Type B pancreatic cell (in vitro differentiated cells): ENCODE data around the gene JUND. TPM values are rescaled to one million over a fixed set of nuclear protein-coding genes. Genes with fewer than 3 reads are reported as not detected.

Experiments
- DNase-seq: peaks from one replicate; pipeline ENCODE4 v3.0.0; 2021; ENCODE audit warnings: mixed read lengths; ENCODE audit not compliant: unreplicated experiment; ENCODE audit errors: extremely low spot score
- H3K27ac Mint-ChIP-seq: 2 replicates; pipeline ENCODE4 v1.8.0; 2021; ENCODE audit warnings: mild to moderate bottlenecking, mixed read lengths
- H3K27me3 Mint-ChIP-seq: 2 replicates; pipeline ENCODE4 v1.8.0; 2021; ENCODE audit warnings: mixed read lengths
- H3K36me3 Mint-ChIP-seq: 2 replicates; pipeline ENCODE4 v1.8.0; 2021; ENCODE audit warnings: mixed read lengths
- H3K4me1 Mint-ChIP-seq: one replicate; pipeline ENCODE4 v1.8.0; 2021; ENCODE audit warnings: mixed read lengths; ENCODE audit not compliant: unreplicated experiment
- H3K4me3 Mint-ChIP-seq: 2 replicates; pipeline ENCODE4 v1.8.0; 2021; ENCODE audit warnings: mild to moderate bottlenecking, mixed read lengths
- H3K9me3 Mint-ChIP-seq: 2 replicates; pipeline ENCODE4 v1.8.0; 2021; ENCODE audit warnings: mixed read lengths
- total RNA-seq: library from RNA; stranded (reverse); gene quantifications from 2 replicates; pipeline ENCODE4 v1.2.1, GENCODE V29; 2021; ENCODE audit warnings: low replicate concordance
- TF ChIP-seq, protein P1 (sequence below): fragments of 200-600 bp; sonication (generic); conservative IDR thresholded peaks from 2 replicates; pipeline ENCODE4 v1.5.0; 2021; ENCODE audit warnings: antibody characterized with exemption, mild to moderate bottlenecking

JUND gene
- total RNA-seq, 1 donor from 2014 or later: 126 TPM

DNA sequence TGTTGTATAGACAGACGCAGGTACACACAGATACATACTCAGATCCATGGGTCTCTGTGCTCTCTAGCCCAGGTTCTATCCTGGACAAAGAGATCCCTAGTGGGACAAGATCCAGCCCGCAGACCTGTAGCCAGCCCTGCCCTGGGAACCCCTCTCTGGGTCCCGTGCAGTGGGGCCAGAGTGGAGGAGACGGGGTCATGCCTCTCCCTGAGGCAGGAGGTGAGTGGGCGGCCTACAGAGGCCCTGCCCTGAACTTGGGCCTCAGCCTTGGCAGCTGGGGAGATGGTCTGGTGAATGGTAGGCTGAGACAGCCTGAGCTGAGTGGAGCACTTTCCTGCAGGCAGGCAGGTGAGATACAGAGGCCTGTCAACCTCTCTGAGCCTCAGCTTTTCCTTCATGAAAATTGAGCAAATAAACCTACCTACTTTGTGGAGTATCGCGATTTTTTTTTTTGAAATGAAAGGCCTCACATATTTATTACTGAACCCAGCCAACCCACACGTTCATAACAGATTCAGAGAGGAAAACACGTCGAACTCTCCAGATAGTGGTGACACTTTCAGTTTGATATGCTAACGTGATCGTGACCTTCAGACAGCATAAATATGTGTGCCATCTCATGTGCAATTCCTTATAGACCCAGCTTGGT is 3.4 kb upstream of the JUND start:
- peaks cover 35% of the 10 kb centered on the region for H3K4me1 Mint-ChIP-seq
- peaks cover under 1% of the 10 kb centered on the region for H3K36me3 Mint-ChIP-seq
- TF ChIP-seq, protein P1, sequence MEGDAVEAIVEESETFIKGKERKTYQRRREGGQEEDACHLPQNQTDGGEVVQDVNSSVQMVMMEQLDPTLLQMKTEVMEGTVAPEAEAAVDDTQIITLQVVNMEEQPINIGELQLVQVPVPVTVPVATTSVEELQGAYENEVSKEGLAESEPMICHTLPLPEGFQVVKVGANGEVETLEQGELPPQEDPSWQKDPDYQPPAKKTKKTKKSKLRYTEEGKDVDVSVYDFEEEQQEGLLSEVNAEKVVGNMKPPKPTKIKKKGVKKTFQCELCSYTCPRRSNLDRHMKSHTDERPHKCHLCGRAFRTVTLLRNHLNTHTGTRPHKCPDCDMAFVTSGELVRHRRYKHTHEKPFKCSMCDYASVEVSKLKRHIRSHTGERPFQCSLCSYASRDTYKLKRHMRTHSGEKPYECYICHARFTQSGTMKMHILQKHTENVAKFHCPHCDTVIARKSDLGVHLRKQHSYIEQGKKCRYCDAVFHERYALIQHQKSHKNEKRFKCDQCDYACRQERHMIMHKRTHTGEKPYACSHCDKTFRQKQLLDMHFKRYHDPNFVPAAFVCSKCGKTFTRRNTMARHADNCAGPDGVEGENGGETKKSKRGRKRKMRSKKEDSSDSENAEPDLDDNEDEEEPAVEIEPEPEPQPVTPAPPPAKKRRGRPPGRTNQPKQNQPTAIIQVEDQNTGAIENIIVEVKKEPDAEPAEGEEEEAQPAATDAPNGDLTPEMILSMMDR: no peak
- no peaks in the 10 kb centered on the region for H3K9me3 Mint-ChIP-seq
- peaks cover 1% of the 10 kb centered on the region for H3K27me3 Mint-ChIP-seq
- H3K27ac Mint-ChIP-seq: peak overlapping the region; percentile 83
- H3K4me3 Mint-ChIP-seq: peak overlapping the region; percentile 51
- DNase-seq: no peak

DNA sequence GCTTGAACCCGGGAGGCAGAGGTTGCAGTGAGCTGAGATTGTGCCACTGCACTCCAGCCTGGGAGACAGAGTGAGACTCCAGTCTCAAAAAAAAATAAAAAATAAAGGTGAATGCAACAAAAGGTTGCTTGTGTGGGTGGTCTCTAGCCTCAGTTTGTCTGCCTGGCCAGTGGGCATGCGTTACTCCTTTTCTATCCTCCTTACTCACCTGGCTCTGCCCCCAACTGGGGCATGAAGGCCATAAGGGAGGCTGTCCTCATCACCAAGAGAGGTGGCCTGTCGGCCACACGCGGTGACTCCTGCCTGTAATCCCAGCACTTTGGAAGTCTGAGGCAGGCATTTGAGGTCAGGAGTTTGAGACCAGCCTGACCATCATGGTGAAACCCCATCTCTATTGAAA is 1.9 kb upstream of the JUND start:
- no peaks in the 10 kb centered on the region for H3K9me3 Mint-ChIP-seq
- no peak overlapping the region for H3K4me3 Mint-ChIP-seq
- TF ChIP-seq, protein P1: no peak
- H3K27me3 Mint-ChIP-seq: peaks cover 6% of the 10 kb centered on the region
- H3K27ac Mint-ChIP-seq: no peak overlapping the region
- peaks cover 38% of the 10 kb centered on the region for H3K4me1 Mint-ChIP-seq
- DNase-seq: no peak
- peaks cover 8% of the 10 kb centered on the region for H3K36me3 Mint-ChIP-seq

DNA sequence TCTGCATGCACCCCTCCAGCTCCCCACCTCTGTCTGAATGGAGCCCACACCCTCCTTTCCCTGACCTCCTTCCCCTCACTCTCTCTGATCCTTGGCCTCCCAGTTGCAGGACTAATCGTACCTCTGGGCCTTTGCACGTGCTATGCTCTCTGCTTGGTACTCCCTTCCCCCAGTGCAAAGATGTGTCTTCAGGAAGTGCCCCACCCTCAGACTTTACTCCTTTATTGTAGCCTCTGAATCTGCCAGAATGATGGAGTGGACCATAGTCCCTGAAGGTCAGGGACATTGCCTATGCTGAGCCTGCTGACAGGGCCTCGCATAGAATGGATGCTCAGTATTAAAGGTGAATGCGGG is 1.3 kb upstream of the JUND start:
- Mint-ChIP-seq H3K27ac (peak overlapping the region; percentile 96), H3K9me3 (no peaks in the 10 kb centered on the region), H3K36me3 (peaks cover 8% of the 10 kb centered on the region), H3K4me1 (peaks cover 38% of the 10 kb centered on the region), H3K4me3 (peak overlapping the region; percentile 84), H3K27me3 (peaks cover 6% of the 10 kb centered on the region)
- DNase-seq: no peak
- TF ChIP-seq, protein P1: no peak

- TF ChIP-seq, protein P1: peak; percentile 43
- H3K4me3 Mint-ChIP-seq: peak overlapping the region; percentile 84
- DNase-seq: no peak
- peaks cover 8% of the 10 kb centered on the region for H3K36me3 Mint-ChIP-seq
- H3K27me3 Mint-ChIP-seq: peaks cover 6% of the 10 kb centered on the region
- H3K9me3 Mint-ChIP-seq: no peaks in the 10 kb centered on the region
- H3K4me1 Mint-ChIP-seq: peaks cover 37% of the 10 kb centered on the region
- H3K27ac Mint-ChIP-seq: peak overlapping the region; percentile 96
These were observed 782 bp upstream of the JUND start for GRCh38 chr19:18282021-18282787.

DNA sequence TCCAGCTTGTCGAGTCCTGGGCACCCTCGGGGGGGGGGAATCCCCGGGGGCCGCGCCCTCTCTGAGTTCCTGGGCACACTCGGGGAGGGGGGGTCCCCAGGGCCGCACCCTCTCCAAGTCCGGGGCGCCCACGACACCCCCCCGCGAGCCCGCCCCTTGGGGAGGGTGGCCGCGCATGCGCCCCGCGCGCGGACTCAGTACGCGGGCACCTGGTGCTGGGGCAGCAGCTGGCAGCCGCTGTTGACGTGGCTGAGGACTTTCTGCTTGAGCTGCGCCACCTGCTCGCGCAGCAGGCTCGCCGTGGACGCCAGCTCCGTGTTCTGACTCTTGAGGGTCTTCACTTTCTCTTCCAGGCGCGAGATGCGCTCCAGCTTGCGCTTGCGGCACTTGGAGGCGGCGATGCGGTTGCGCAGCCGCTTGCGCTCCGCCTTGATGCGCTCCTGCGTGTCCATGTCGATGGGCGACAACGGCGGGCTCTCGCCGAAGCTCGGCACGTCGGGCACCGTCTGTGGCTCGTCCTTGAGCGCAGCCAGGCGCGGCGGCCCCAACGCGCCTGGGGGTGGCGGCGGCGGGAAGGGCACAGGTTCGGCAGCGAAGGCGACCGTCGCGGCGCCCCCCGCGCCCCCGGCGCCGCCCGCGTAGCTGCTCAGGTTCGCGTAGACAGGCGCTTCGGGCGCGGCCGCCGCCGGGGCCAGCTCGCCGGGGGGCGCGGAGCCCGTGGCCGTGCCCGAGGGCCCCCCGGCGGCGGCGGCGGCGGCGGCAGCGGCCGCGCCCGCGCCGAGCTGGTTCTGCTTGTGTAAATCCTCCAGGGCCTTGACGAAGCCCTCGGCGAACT is 958 bp downstream of the JUND start:
- TF ChIP-seq, protein P1: no peak
- H3K36me3 Mint-ChIP-seq: peaks cover 8% of the 10 kb centered on the region
- H3K4me3 Mint-ChIP-seq: peak overlapping the region; percentile 92
- peak overlapping the region; percentile 99 for H3K27ac Mint-ChIP-seq
- H3K4me1 Mint-ChIP-seq: peaks cover 24% of the 10 kb centered on the region
- DNase-seq: peak; percentile 79
- H3K27me3 Mint-ChIP-seq: peaks cover 6% of the 10 kb centered on the region
- H3K9me3 Mint-ChIP-seq: no peaks in the 10 kb centered on the region
